Measurements from ENCODE around the gene MCC. TPM values are rescaled to one million over a fixed set of nuclear protein-coding genes. Genes with fewer than 3 reads are reported as not detected.
A peak's percentile ranks its signal among the peaks of the same experiment; 100 is the strongest.

MCC gene
- total RNA-seq, 1 experiment from 2014 or later = 7.6 TPM

- Histone ChIP-seq H3K27ac (ENCODE audit: insufficient read length, low read depth, low read length) (no peak overlapping the region), H3K79me2 (ENCODE audit: insufficient read depth, low read length) (no peaks in the 10 kb centered on the region; the same call in 1 of the 2 replicates)
These were observed 326.0 kb downstream of the MCC start for GRCh38 chr5:113162208-113162607.

More at GRCh38 chr5:113162208-113162607, 326.0 kb downstream of the MCC start:
- Histone ChIP-seq H2AK5ac (ENCODE audit: insufficient read length, low read length) (no peak overlapping the region), H3K18ac (ENCODE audit: insufficient read length, low read depth, low read length) (no peak overlapping the region), H3K4me1 (ENCODE audit: insufficient read depth, low read length) (peaks cover 3% of the 10 kb centered on the region; the same call in 1 of the 2 replicates), H3K23me2 (ENCODE audit: insufficient read length, low read depth, low read length, poor library complexity, severe bottlenecking) (no peaks in the 10 kb centered on the region), H2BK20ac (ENCODE audit: low read depth, low read length, poor library complexity, severe bottlenecking) (no peak overlapping the region), H3K9ac (ENCODE audit: extremely low read depth, insufficient read length, low read length) (no peak overlapping the region), H2AFZ (ENCODE audit: low read length) (no peak overlapping the region), H3K4ac (ENCODE audit: low read depth, low read length) (no peak overlapping the region), H2BK12ac (ENCODE audit: insufficient read length, low read depth, low read length) (no peak overlapping the region), H2BK5ac (ENCODE audit: insufficient read length, low read length) (no peak overlapping the region), H3K27me3 (ENCODE audit: insufficient read depth, low read length) (no peaks in the 10 kb centered on the region), H4K8ac (replicated peaks; ENCODE audit: insufficient read length, low read depth, low read length) (no peak overlapping the region), H4K91ac (ENCODE audit: insufficient read length, low read depth, low read length) (no peak overlapping the region), H3T11ph (ENCODE audit: low read length) (no peak overlapping the region), H4K20me1 (ENCODE audit: control insufficient read depth, insufficient read depth, insufficient read length) (no peaks in the 10 kb centered on the region), H2BK15ac (ENCODE audit: low read depth, low read length) (no peak overlapping the region), H4K5ac (ENCODE audit: insufficient read length, low read depth, low read length) (no peak overlapping the region), H3K14ac (ENCODE audit: insufficient read depth, low read length) (no peak overlapping the region), H2BK120ac (ENCODE audit: low read depth, low read length, poor library complexity, severe bottlenecking) (no peak overlapping the region), H3K4me2 (ENCODE audit: insufficient read depth, insufficient read length, low read length) (no peak overlapping the region), H3K56ac (ENCODE audit: insufficient read length, low read depth, low read length) (no peak overlapping the region), H3K9me3 (ENCODE audit: control insufficient read depth, low read depth, low read length) (no peaks in the 10 kb centered on the region), H3K23ac (ENCODE audit: insufficient read length, low read depth, low read length) (no peak overlapping the region), H3K79me1 (ENCODE audit: insufficient read depth, low read depth, low read length, poor library complexity, severe bottlenecking) (no peaks in the 10 kb centered on the region)
- Mint-ChIP-seq H3K4me1 (peaks cover 42 to 46% of the 10 kb centered on the region in 2 experiments), H3K36me3 (ENCODE audit: insufficient read depth in 1 of 3, low read depth in 3 of 3) (no peaks in the 10 kb centered on the region), H3K27me3 (ENCODE audit: low read depth) (no peaks in the 10 kb centered on the region), H3K27ac (0 out of 7 replicates have a peak overlapping the region, but pooled peaks of 2 of the 3 experiments have one; percentile 49 to 53), H3K4me3 (no peak overlapping the region), H3K9me3 (no peaks in the 10 kb centered on the region)
- DNase-seq = no peak
- WGBS (ENCODE audit: extremely low coverage, insufficient read length, low lambda C conversion rate) = no CpG with 5 or more reads among the region's 3 CpGs
- no peak for TF ChIP-seq CTCF (conservative IDR thresholded peaks at IDR 0.05)

All from H9 (cell line).